Peyer's patch (tissue), 4 donors: ENCODE results near the gene TRHDE.

Experiments used
- CTCF ChIP-seq, 6 experiments: fragments of 450-650 bp in 4 of 6; fragments of 200-600 bp in 2 of 6; sonication (generic) in 1 of 6; IDR thresholded peaks; one replicate each; pipeline ENCODE4 v1.5.1; 2017 to 2019; ENCODE audit warnings: antibody characterized with exemption in 6 of 6, mild to moderate bottlenecking in 3 of 6, moderate library complexity in 1 of 6
- POLR2A ChIP-seq, 2 donors: fragments of 450-650 bp; IDR thresholded peaks; one replicate each; pipeline ENCODE4 v1.5.1; 2017; ENCODE audit warnings: antibody characterized with exemption in 2 of 2, mild to moderate bottlenecking in 2 of 2, moderate library complexity in 2 of 2

- no peak for TF ChIP-seq CTCF (IDR thresholded peaks at IDR 0.05)
- no peak for TF ChIP-seq POLR2A (IDR thresholded peaks at IDR 0.05)
These were observed 16.7 kb downstream of the TRHDE start for GRCh38 chr12:72288911-72289310.
